ENCODE measurements around the gene KAT6B.

The KAT6B gene

GRCh38 chr10:75062506-75063299 is 236.3 kb downstream of the KAT6B start:
- no peak for TF ChIP-seq CTCF (IDR thresholded peaks at IDR 0.05; ENCODE audit: insufficient read depth, missing control alignments)
- FAIRE-seq (no peak), DNase-seq (ENCODE audit: insufficient read length, low spot score) (no peak)

DNA sequence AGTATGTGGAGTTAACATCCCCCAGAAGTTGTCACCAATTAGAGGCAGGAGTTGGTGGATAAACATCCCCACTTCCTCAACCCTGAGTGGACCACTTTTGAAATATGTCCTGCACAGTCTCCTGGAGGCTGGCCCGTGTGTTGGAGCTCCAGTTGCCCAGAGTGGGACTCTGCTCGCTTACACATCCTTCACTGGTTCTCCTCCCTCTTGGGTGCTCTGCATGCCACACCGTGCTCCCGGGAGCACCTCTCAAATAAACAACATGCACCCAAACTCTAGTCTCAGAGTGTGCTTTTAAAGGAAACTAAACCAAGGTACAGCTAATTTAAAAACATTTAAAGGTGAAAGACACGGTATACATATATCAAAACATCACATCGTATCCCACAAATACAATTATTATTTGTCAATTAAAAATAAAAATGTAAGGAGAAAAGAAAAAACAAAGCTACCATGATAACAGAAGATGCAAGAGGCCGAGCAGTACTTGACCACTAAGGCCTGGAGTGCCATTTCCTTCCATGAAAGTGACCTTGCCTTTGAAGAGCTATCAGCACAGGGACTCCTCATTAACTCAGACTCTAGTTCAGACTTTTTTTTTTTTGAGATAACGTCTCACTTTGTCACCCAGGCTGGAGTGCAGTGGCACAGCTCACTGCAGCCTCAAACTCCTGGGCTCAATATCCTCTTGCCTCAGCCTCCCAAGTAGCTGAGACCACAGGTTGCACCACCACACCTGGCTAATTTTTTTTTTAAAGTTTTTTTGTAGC is 237.2 kb downstream of the KAT6B start:
- no peak for DNase-seq (ENCODE audit: insufficient read length, low spot score)
- no peak for FAIRE-seq
- TF ChIP-seq CTCF (IDR thresholded peaks at IDR 0.05; ENCODE audit: insufficient read depth, missing control alignments) = no peak

- DNase-seq (ENCODE audit: insufficient read length, low spot score) (no peak), FAIRE-seq (no peak)
- no peak for TF ChIP-seq CTCF (IDR thresholded peaks at IDR 0.05; ENCODE audit: insufficient read depth, missing control alignments)
These were observed 238.7 kb downstream of the KAT6B start for GRCh38 chr10:75065076-75065475.

DNA sequence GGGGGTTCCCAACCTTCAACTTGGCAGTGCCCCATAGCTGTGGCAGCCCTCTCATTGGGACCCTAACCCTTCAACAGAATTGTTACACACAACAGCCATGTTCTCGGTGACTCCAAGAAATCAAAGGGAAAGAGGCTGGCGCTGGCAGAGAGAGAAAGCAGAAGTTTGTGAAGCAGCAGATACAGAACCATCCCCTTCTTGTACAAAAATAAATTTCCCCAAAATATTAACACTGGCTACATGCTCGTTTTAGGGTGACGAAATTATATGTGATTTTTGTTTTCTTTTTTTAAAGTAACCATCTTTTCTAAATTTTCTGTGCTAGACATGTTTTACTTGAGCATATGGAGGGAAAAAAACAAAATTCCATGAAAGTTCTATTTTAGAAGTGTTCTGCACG is 239.9 kb downstream of the KAT6B start:
- FAIRE-seq = no peak
- no peak for DNase-seq (ENCODE audit: insufficient read length, low spot score)
- no peak for TF ChIP-seq CTCF (IDR thresholded peaks at IDR 0.05; ENCODE audit: insufficient read depth, missing control alignments)

- TF ChIP-seq CTCF (IDR thresholded peaks at IDR 0.05; ENCODE audit: insufficient read depth, missing control alignments) = no peak
- FAIRE-seq = no peak
- no peak for DNase-seq (ENCODE audit: insufficient read length, low spot score)
These were observed 240.9 kb downstream of the KAT6B start for GRCh38 chr10:75067272-75067671.

DNA sequence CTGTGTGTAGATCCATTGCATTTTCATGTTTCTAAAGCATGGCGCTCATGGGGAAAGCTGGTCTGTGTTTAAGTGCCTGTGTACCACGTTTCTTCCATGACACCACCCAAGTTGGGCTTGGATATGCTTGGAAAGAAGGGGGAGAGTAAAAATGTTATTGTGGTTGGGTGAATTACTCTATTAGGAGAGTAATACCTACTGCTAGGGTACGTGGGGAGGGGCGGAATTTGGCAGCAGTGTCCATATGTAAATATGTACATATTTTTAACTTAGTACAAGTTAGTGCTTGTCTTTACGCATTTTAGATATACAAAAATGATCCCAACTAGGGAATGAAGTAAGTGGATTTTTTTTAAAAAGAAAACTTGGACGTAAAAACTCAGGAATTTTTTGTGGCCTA is 242.1 kb downstream of the KAT6B start:
- TF ChIP-seq CTCF (IDR thresholded peaks at IDR 0.05; ENCODE audit: insufficient read depth, missing control alignments) = no peak
- no peak for FAIRE-seq
- no peak for DNase-seq (ENCODE audit: insufficient read length, low spot score)

GRCh38 chr10:75070476-75070875 is 244.1 kb downstream of the KAT6B start:
- DNase-seq (ENCODE audit: insufficient read length, low spot score) = no peak
- no peak for TF ChIP-seq CTCF (IDR thresholded peaks at IDR 0.05; ENCODE audit: insufficient read depth, missing control alignments)
- no peak for FAIRE-seq

Data from D721Med (cell line).